GM18951 (cell line): ENCODE measurements around the gene LAMP1.
"Not testable (repeated sequence)": the region's sequence is repeated elsewhere in the genome, so short reads cannot be mapped to it uniquely, and the experiment has no call there.

ENCODE experiments used
- POLR2A ChIP-seq: IDR thresholded peaks from 4 replicates; pipeline ENCODE4 v1.6.1; 2011; ENCODE audit warnings: mild to moderate bottlenecking; ENCODE audit not compliant: insufficient read length, insufficient read depth; ENCODE audit errors: extremely low read depth
- in situ Hi-C: fragments of 300-500 bp; cut with MboI; formaldehyde crosslinking; loops from one replicate; pipeline ENCODE4 v1.12.0; 2022; ENCODE audit warnings: low sequenced_read_pairs, mixed read lengths, inconsistent platforms; ENCODE audit not compliant: unreplicated experiment

Gene LAMP1

GRCh38 chr13:113307491-113307890 lies 10.5 kb downstream of the LAMP1 start:
- no peak for TF ChIP-seq POLR2A
- in situ Hi-C loops = no loop called here

DNA sequence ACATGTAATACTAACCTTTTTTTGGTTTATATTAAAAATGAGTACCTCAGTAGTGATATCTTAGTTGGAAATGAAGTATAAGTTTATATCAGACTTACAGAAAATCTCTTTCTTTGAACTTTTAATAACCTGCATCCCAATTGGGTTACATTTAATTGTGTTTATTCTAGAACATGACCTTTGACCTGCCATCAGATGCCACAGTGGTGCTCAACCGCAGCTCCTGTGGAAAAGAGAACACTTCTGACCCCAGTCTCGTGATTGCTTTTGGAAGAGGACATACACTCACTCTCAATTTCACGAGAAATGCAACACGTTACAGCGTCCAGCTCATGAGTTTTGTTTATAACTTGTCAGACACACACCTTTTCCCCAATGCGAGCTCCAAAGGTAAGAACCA lies 12.4 kb downstream of the LAMP1 start:
- in situ Hi-C loops = no loop called here
- TF ChIP-seq POLR2A = no peak

DNA sequence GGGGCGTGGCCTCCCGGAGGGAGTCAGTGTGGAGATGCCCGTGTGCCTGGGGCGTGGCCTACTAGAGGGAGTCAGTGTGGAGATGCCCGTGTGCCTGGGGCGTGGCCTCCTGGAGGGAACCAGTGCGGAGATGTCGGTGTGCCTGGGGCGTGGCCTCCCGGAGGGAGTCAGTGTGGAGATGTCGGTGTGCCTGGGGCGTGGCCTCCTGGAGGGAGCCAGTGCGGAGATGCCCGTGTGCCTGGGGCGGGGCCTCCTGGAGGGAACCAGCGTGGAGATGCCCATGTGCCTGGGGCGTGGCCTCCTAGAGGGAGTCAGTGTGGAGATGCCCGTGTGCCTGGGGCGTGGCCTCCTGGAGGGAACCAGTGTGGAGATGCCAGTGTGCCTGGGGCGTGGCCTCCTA lies 17.1 kb downstream of the LAMP1 start:
- in situ Hi-C loops = not testable (repeated sequence)

- in situ Hi-C loops = not testable (repeated sequence)
These were observed 17.9 kb downstream of the LAMP1 start for GRCh38 chr13:113314895-113315470.

- in situ Hi-C loops = no loop called here
- no peak for TF ChIP-seq POLR2A
These were observed 19.0 kb downstream of the LAMP1 start for GRCh38 chr13:113315992-113316391.

GRCh38 chr13:113317031-113317430 lies 20.0 kb downstream of the LAMP1 start:
- no peak for TF ChIP-seq POLR2A
- in situ Hi-C loops = no loop called here

GRCh38 chr13:113318956-113319355 lies 21.9 kb downstream of the LAMP1 start:
- in situ Hi-C loops = no loop called here
- no peak for TF ChIP-seq POLR2A

DNA sequence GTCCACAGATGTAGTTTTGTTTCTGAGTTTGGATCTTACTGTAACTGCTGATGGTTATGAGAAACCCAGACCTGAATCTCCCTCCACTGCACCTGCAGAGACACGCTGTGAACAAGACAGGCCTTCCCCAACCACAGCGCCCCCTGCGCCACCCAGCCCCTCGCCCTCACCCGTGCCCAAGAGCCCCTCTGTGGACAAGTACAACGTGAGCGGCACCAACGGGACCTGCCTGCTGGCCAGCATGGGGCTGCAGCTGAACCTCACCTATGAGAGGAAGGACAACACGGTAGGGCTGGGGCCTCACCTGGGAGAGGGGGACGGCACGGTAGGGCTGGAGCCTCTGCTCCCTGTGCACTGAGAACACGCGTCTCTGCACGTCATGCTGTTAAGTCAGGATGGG lies 22.3 kb downstream of the LAMP1 start:
- TF ChIP-seq POLR2A = no peak
- in situ Hi-C loops = no loop called here

GRCh38 chr13:113320226-113320875 lies 23.3 kb downstream of the LAMP1 start:
- in situ Hi-C loops = no loop called here
- TF ChIP-seq POLR2A = no peak

DNA sequence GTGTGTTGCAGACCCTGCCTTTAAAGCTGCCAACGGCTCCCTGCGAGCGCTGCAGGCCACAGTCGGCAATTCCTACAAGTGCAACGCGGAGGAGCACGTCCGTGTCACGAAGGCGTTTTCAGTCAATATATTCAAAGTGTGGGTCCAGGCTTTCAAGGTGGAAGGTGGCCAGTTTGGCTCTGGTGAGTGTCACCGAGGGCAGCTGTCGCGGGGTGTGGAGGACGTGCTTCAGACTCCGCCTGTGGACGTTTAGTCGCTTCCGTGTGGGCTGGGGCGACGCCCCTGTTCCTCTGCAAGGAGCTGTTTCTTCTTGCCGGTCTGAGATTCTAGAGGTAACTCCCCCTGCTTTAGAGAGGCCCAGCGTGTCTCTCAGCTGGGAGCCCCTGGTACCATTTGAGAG lies 24.5 kb downstream of the LAMP1 start:
- TF ChIP-seq POLR2A = no peak
- in situ Hi-C loops = no loop called here

DNA sequence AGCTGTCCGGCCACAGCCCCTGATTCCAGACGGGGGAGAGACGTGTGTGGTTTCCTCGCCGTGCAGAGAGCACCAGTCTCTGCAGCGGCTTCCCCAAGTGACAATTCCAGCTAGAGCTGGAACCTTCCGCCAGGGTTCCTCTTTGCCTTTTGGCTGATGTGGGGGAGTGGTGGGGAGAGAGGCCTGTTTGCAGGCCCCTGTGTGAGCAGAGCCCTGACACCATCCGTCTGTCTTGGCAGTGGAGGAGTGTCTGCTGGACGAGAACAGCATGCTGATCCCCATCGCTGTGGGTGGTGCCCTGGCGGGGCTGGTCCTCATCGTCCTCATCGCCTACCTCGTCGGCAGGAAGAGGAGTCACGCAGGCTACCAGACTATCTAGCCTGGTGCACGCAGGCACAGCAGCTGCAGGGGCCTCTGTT lies 25.0 kb downstream of the LAMP1 start:
- in situ Hi-C loops = no loop called here
- no peak for TF ChIP-seq POLR2A

DNA sequence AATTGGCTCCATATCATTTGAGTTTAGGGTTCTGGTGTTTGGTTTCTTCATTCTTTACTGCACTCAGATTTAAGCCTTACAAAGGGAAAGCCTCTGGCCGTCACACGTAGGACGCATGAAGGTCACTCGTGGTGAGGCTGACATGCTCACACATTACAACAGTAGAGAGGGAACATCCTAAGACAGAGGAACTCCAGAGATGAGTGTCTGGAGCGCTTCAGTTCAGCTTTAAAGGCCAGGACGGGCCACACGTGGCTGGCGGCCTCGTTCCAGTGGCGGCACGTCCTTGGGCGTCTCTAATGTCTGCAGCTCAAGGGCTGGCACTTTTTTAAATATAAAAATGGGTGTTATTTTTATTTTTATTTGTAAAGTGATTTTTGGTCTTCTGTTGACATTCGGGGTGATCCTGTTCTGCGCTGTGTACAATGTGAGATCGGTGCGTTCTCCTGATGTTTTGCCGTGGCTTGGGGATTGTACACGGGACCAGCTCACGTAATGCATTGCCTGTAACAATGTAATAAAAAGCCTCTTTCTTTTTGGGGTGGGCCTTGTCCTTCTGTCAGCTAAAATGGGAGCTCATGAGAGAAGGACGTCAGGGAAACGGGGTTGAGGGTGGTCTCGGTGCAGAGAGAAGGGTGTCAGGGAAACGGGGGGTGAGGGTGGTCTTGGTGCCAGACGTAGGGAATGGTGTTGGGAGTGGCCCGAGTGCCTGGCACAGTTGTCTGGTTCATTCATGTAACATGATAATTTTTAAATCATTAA lies 26.0 kb downstream of the LAMP1 start:
- in situ Hi-C loops = no loop called here
- no peak for TF ChIP-seq POLR2A

DNA sequence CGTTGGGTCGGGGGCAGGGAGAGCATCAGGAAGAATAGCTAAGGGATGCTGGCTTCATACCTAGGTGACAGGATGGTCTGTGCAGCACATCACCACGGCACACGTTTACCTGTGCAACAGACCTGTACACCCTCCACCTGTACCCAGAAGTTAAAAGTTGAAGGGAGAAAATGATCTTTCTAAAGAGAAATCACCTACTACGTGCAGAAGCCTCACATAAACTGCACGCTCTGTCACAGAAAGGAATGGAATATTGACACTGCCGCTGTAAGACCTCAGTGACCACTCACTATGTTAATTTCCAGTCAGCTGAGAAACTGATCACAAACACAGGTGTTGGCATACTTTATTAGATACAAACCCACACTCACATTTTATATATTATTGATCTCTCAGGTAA lies 26.8 kb downstream of the LAMP1 start:
- TF ChIP-seq POLR2A = no peak
- in situ Hi-C loops = no loop called here

- no peak for TF ChIP-seq POLR2A
- in situ Hi-C loops = no loop called here
These were observed 27.4 kb downstream of the LAMP1 start for GRCh38 chr13:113324398-113324797.
